Activated T-cell treated with anti-CD3 and anti-CD28 coated beads for 4 hours (primary cell): ENCODE results near the gene NTSR2.

Source experiments
- DNase-seq: peaks from one replicate; pipeline ENCODE4 v3.0.0-alpha.2; 2020

Gene NTSR2

GRCh38 chr2:11669454-11670291 is at the start of gene NTSR2:
NTSR2 (minus strand) TSS chr2:11670195; CDS start chr2:11670129, 66 bp downstream.
- DNase-seq = no peak

- no peak for DNase-seq
Measured at GRCh38 chr2:11719230-11719977, 49.4 kb upstream of the NTSR2 start.

- no peak for DNase-seq
Measured at GRCh38 chr2:11718606-11719005, 48.6 kb upstream of the NTSR2 start.

- no peak for DNase-seq
Measured at GRCh38 chr2:11717623-11718022, 47.6 kb upstream of the NTSR2 start.

DNA sequence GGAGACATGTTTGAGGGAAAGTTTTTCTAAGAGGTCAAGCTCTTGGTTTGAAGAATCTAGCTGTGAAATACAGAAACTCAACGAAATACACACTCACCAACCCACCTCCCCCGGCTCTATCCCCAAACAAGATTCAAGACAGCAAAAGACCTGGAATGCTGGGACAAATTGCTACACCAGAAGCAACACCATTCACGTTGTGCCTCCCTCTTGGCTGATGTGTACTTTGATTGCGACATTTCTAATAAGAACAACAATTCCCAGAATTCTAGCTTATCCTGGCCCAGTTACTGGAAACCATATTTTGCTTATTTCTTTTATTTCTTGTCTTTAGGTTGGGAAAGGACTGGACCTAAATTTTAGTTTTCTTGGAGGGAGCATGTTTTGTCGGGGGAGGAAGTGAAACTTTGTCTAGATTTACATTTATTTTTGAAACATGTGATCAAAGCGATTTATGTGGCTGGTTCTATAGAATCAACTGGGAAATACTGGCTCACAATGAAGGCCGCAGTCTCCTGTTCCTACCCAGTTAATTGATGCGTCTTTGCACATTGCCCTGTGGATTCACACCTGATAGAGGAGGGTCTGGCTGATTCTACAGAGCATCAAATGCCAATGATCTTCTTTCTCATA is 46.8 kb upstream of the NTSR2 start:
- DNase-seq = no peak

DNA sequence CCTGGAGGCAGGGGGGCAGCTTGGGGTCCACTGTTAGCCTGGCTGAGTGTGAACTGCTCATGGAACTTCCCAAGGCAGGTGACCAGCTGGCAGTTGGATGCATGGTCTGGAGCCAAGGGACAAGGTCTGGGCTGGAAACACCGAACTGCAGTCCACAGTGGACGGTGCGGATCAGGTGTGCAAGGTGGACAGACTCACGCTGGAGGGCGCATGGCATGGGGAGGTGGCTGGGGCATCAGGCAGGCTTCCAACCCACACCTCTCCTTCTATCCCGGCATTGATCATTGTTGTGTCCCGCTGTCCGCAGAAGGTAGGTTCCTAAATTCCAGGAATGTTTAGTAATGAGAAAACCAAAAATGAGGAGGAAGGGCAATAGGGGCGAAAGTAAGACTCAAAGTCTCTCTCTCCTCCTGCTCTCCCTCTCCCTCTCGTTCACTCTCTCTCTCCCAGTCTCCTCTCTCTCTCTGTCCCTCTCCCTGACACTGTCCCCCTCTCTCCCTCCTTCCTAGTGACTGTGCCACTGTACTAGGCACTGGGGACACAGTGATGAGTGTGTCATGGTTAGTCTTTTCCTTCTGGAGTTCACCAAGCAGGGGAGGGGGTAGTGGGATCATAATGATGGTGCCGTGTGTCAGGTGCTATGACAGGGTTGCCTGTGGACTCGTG is 46.1 kb upstream of the NTSR2 start:
- no peak for DNase-seq

DNA sequence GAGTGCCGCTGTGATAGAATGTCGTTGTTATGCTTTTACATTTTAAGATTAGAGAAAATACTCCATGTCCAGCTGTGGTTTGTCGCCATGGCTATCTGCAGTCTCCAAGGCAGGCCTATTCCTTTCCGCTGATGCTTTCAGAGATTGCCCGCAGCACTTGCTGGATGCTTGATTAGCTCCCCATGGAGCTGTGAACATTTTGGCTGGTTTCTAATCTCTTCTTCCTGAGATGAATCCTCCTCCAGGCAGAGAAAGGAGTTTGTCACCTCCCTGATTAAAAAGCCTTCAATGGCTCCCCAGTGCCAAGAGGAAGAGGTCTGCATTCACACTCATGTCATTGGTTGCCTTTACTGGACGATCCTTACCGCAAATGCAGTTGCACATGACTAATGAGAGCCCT is 43.8 kb upstream of the NTSR2 start:
- DNase-seq = no peak

GRCh38 chr2:11712866-11713265 is 42.9 kb upstream of the NTSR2 start:
- DNase-seq = no peak

DNA sequence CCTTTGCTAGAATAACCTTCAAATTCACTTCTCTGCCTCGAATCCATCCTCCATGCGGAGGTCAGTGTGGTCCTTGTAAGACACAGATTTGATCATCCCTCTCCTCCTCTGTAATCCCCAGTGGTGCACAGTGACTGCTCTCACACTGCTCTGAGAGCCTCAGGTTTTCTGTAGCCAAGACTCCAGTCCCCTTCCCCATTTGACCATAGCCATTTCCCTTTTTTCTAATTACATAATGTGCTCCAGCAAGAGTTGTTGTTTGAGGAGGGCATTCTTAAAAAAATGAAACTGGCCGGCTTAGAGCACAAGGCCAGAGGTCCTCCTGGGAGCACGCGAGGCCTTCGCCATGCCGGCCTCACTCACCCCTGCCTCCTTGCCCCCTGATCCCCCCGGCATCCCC is 41.8 kb upstream of the NTSR2 start:
- no peak for DNase-seq

- DNase-seq = no peak
Measured at GRCh38 chr2:11711354-11711716, 41.3 kb upstream of the NTSR2 start.

GRCh38 chr2:11710632-11711353 is 40.8 kb upstream of the NTSR2 start:
- no peak for DNase-seq

DNA sequence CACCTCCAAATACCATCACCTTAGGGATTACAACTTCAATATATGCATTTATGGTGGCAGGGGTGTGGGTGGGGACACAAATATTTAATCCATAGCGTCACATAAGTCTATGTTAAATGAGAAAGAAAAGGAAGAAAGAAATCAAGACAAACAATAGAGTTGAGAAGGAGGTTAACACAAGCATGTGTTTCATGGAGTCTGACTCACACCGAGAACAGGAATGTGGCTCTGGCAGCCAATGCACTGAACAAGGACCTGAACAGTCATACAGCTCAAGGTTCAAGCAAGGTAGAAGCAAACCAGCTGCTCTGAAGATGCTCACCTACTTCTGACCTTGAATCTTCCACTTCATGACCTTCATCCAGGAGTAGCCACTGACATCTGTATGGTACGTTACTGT is 40.2 kb upstream of the NTSR2 start:
- DNase-seq = no peak

- no peak for DNase-seq
Measured at GRCh38 chr2:11709293-11709692, 39.3 kb upstream of the NTSR2 start.

- no peak for DNase-seq
Measured at GRCh38 chr2:11708106-11708505, 38.1 kb upstream of the NTSR2 start.

DNA sequence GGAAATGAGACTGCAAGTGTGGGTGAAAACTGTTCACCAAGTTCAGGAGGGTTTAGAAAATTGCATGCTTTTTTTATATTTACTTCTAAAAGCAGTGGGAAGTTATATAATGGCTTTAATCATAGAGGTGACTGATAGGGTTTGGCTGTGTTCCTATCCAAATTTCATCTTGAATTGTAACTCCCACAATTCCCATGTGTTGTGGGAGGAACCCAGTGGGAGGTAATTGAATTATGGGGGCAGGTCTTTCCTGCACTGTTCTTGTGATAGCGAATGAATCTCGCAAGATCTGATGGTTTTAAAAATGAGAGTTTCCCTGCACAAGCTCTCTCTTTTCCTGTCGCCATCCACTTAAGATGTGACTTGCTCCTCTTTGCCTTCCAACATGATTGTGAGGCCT is 35.7 kb upstream of the NTSR2 start:
- no peak for DNase-seq

DNA sequence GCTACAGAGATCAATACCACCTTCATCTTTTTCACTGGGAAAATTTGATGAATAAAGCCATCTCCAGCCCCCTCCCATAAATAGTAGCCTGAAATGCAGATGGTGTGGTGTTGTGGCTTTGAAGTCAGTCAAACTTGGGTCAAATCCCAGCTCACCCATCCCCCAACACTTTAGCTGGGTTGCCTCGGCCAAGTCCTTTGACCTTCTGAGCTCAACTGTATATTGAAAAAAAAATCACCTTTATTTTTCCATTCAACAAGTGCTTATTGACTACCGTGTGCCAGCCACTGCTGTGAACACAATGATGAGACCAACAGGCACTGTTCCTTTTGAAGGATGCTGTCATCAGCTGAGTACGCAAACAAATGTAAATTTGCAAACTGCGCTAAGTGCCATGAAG is 35.1 kb upstream of the NTSR2 start:
- DNase-seq = no peak

- no peak for DNase-seq
Measured at GRCh38 chr2:11703700-11704099, 33.7 kb upstream of the NTSR2 start.

- DNase-seq = no peak
Measured at GRCh38 chr2:11702946-11703345, 33.0 kb upstream of the NTSR2 start.

DNA sequence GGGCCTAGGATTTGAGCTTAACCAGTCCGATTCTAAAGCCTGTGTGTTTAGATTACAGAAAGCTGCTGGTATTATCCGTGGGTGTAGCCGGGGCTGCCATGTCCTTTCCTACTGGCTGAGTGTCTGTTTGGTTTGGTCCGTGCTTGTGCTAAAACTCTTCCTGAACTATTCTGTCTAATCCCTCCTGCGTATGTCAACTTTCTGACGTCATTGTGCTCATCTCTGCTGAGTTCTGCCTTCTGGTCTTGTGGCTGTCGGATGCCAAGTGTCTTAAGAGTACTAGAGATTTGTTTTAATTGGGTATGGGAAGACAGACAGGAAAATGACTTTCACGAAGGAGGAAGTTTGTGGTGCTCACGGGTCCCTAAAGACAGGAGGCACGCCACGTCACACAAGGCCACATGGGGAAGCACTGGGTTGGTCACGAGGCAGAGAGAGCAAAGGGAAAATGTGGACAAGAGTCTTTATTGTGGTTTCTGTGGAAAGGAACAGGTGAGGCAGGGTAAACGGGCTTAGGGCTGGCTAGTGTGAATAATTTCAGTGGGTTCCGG is 31.8 kb upstream of the NTSR2 start:
- DNase-seq = no peak

DNA sequence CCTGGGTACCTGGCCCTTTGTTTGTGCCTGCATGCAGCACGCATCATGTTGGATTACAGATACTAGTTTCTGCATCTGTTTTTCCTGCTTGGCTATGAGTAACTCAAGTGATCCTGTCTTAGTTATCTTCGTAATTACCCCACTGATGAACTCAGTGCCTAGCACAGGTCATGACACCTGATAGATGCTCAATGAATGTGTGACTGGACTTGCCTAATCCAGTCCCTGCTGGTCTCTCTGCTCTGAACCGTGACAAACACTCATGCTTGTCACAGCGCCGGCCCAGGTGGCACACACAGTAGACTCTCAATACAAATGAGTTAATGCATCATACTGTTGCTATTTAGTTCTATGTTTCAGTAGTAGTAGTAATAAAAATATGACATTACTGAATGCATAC is 31.2 kb upstream of the NTSR2 start:
- DNase-seq = no peak

DNA sequence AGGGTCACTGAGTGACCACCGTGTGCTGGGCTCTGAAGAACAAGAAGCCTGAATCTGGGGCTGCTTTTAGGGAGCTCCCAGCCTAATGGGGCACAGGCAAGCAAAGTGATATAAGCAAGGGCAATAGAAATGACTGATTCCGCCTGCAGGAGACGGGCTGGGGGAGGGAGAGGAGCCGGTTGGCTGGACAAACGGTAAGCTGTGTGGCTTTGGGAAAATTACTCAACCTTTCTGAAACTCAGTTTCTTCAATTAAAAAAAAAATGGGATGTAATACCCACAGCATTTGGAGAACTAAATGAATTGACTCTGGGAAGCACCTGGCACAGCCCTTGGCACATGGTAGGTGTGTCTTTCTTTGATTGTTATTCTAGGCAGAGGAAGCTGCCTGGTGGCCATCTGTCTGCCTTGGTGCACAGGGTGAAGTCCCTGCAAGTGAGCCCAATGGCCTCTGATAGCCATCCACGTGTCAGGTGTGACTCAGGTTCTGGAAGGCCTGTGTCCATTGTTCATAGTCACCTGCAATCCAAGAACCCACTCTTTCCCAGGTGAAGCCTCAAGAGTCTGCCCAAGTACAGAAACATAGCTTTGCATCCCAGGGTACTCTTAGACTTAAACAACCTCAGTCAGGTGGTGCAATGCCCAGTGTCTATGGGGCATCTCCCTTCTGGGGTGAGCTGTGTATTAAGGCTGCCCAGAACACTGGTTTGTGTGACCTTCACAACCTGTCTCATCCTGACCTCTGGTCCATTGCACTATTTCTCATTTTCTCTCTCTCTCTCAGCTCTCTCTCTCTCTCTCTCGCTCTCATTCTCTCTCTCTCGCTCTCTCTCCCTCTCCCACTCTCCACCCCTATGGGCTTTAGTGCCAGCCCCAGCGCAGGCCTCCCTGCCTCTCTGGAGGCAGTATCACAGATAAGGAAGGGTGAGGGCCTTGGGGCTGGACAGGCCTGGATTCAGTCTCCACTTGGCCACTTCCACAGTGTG is 30.0 kb upstream of the NTSR2 start:
- DNase-seq = no peak
